GM12873 (cell line): ENCODE results near the gene DLK2.

Experiments used
- CTCF ChIP-seq: IDR thresholded peaks from 2 replicates; pipeline ENCODE4 v1.5.1; 2012; ENCODE audit warnings: low read depth, mild to moderate bottlenecking, moderate library complexity, low read length, control low read depth; ENCODE audit not compliant: insufficient read depth; ENCODE audit errors: missing control alignments

Gene DLK2

GRCh38 chr6:43432009-43432945, 23.1 kb downstream of the DLK2 start:
- no peak for TF ChIP-seq CTCF

GRCh38 chr6:43428874-43429273, 26.5 kb downstream of the DLK2 start:
- no peak for TF ChIP-seq CTCF

GRCh38 chr6:43428112-43428570, 27.2 kb downstream of the DLK2 start:
- no peak for TF ChIP-seq CTCF

- peak; percentile 36 for TF ChIP-seq CTCF
These were observed 27.8 kb downstream of the DLK2 start, which contains the start of gene ABCC10 for GRCh38 chr6:43427406-43428111. ABCC10 (plus strand) TSS chr6:43427541; CDS start chr6:43427979, 438 bp downstream.

GRCh38 chr6:43426928-43427405, 28.4 kb downstream of the DLK2 start:
- no peak for TF ChIP-seq CTCF

GRCh38 chr6:43421831-43422230, 33.5 kb downstream of the DLK2 start:
- no peak for TF ChIP-seq CTCF
